Measurements from ENCODE around the gene SLC26A5. TPM values are rescaled to one million over a fixed set of nuclear protein-coding genes. Genes with fewer than 3 reads are reported as not detected.
A peak's percentile ranks its signal among the peaks of the same experiment; 100 is the strongest.

The SLC26A5 gene
- total RNA-seq, 2 donors from 2014 or later, result 0.35 to 0.53 TPM

DNA sequence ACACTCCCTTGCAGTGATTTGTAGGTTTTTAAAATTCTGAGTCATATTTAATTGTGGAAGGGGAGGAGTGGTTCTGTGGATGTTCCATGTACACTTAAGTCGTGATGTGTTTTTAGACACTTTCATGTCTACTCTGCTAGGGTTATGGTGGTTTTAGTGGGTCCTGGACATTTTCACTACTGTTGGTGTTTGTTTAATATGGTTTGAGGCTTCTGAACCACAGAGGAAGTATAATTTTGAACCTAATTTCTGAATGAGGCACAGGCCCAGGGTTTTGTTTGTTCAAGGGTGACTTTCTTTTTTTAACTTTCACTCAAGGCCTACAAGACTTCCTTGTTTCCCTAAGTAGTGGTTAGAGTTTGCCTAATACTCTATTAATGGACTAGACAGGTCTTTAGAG lies 13.3 kb downstream of the SLC26A5 start:
- DNase-seq, result no peak
- Histone ChIP-seq H3K27ac (ENCODE audit: low read depth, low read length) (no peak overlapping the region), H3K4me1 (ENCODE audit: control insufficient read depth, insufficient read depth, low read length) (no peaks in the 10 kb centered on the region), H3K27me3 (ENCODE audit: control insufficient read depth, insufficient read depth, low read length, poor library complexity, severe bottlenecking) (peaks cover 17% of the 10 kb centered on the region), H3K9ac (ENCODE audit: extremely low read depth, low read length, poor library complexity, severe bottlenecking) (no peak overlapping the region), H3K4me3 (ENCODE audit: low read length) (no peak overlapping the region), H3K9me3 (ENCODE audit: control insufficient read depth, low read length) (no peaks in the 10 kb centered on the region), H3K36me3 (ENCODE audit: control insufficient read depth, insufficient read depth, low read length) (no peaks in the 10 kb centered on the region)
- Mint-ChIP-seq H3K4me3 (no peak overlapping the region), H3K4me1 (no peaks in the 10 kb centered on the region), H3K27me3 (ENCODE audit: insufficient read depth) (peaks cover 16% of the 10 kb centered on the region), H3K36me3 (ENCODE audit: low read depth) (no peaks in the 10 kb centered on the region), H3K9me3 (peaks cover 2% of the 10 kb centered on the region), H3K27ac (no peak overlapping the region)
- TF ChIP-seq, protein P1, sequence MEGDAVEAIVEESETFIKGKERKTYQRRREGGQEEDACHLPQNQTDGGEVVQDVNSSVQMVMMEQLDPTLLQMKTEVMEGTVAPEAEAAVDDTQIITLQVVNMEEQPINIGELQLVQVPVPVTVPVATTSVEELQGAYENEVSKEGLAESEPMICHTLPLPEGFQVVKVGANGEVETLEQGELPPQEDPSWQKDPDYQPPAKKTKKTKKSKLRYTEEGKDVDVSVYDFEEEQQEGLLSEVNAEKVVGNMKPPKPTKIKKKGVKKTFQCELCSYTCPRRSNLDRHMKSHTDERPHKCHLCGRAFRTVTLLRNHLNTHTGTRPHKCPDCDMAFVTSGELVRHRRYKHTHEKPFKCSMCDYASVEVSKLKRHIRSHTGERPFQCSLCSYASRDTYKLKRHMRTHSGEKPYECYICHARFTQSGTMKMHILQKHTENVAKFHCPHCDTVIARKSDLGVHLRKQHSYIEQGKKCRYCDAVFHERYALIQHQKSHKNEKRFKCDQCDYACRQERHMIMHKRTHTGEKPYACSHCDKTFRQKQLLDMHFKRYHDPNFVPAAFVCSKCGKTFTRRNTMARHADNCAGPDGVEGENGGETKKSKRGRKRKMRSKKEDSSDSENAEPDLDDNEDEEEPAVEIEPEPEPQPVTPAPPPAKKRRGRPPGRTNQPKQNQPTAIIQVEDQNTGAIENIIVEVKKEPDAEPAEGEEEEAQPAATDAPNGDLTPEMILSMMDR (conservative IDR thresholded peaks at IDR 0.05), result no peak
- WGBS, 2 experiments (ENCODE audit: insufficient coverage in 1 of 2, insufficient read length in 1 of 2), result 63 to 90% methylated on average over 1 of the region's 1 CpG

DNA sequence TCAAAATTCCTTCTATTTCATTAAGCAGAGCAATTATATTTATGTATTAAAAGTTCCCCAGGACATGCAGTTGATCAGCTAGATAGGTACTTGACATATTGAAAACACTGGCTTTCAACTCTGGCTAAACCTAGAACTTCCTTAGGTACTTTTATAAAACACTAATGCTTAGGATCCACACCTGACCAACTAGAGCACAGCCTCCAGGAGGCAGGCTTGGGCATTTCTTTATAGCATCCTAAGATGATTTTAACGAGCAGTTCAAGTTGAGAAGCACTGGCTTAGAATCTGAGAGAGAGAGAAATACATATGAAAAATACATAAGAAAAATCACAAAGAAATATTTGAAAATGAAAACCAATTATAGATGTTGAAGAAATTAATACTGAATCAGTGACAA lies 20.8 kb downstream of the SLC26A5 start:
- Histone ChIP-seq H3K27me3 (ENCODE audit: control insufficient read depth, insufficient read depth, low read length, poor library complexity, severe bottlenecking) (no peaks in the 10 kb centered on the region), H3K4me3 (ENCODE audit: low read length) (no peak overlapping the region), H3K27ac (ENCODE audit: low read depth, low read length) (no peak overlapping the region), H3K9ac (ENCODE audit: extremely low read depth, low read length, poor library complexity, severe bottlenecking) (no peak overlapping the region), H3K36me3 (ENCODE audit: control insufficient read depth, insufficient read depth, low read length) (no peaks in the 10 kb centered on the region), H3K9me3 (ENCODE audit: control insufficient read depth, low read length) (no peaks in the 10 kb centered on the region), H3K4me1 (ENCODE audit: control insufficient read depth, insufficient read depth, low read length) (no peaks in the 10 kb centered on the region)
- WGBS, 2 experiments (ENCODE audit: insufficient coverage in 1 of 2, insufficient read length in 1 of 2), result 75% methylated on average over 1 of the region's 1 CpG; no CpG with 5 or more reads in 1 of the 2 experiments
- Mint-ChIP-seq H3K36me3 (ENCODE audit: low read depth) (no peaks in the 10 kb centered on the region), H3K4me3 (no peak overlapping the region), H3K4me1 (no peaks in the 10 kb centered on the region), H3K27ac (no peak overlapping the region), H3K9me3 (no peaks in the 10 kb centered on the region), H3K27me3 (ENCODE audit: insufficient read depth) (no peaks in the 10 kb centered on the region)
- peak; percentile 46 for DNase-seq
- TF ChIP-seq, protein P1 (conservative IDR thresholded peaks at IDR 0.05), result peak; percentile 62

DNA sequence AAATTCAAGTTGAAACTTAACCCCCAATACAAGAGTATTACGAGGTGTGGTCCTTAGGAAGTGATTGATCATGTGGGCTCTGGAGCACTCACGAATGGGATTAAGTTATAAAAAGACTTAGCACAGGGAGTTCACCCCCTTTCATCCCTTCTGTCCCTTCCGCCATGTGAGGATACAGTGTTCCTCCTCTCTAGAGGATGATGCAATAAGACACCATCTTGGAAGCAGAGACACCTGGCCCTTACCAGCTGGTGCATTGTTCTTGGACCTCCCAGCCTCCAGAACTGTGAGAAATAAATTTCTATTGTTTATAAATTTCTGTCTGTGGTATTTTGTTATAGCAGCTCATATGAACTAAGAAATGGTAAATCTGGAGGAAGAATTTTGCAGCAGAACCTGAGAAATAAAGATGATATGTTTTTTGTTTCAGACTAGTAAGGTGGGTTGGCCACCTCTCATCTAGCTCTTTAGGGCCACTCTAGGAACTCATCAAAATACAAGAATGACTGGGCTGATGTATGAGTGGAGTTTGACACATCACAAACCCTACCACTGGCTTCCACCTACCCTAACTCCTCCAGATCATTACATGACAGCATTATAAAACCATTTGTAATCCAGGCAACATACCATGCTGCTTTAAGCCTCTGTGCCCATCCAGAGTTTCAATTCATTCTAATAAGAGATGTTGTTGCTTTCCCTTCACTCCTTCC lies 22.4 kb downstream of the SLC26A5 start:
- 85 to 89% methylated on average over 3 of the region's 3 CpGs for WGBS, 2 experiments (ENCODE audit: insufficient coverage in 1 of 2, insufficient read length in 1 of 2)
- no peaks in the 10 kb centered on the region for H3K36me3 Mint-ChIP-seq (ENCODE audit: low read depth)
- H3K9me3 Mint-ChIP-seq, result no peaks in the 10 kb centered on the region
- no peak overlapping the region for H3K9ac ChIP-seq (ENCODE audit: extremely low read depth, low read length, poor library complexity, severe bottlenecking)
- H3K9me3 ChIP-seq (ENCODE audit: control insufficient read depth, low read length), result no peaks in the 10 kb centered on the region
- no peaks in the 10 kb centered on the region for H3K27me3 ChIP-seq (ENCODE audit: control insufficient read depth, insufficient read depth, low read length, poor library complexity, severe bottlenecking)
- no peak overlapping the region for H3K27ac Mint-ChIP-seq
- H3K4me1 ChIP-seq (ENCODE audit: control insufficient read depth, insufficient read depth, low read length), result no peaks in the 10 kb centered on the region
- H3K27ac ChIP-seq (ENCODE audit: low read depth, low read length), result no peak overlapping the region
- no peaks in the 10 kb centered on the region for H3K36me3 ChIP-seq (ENCODE audit: control insufficient read depth, insufficient read depth, low read length)
- no peaks in the 10 kb centered on the region for H3K27me3 Mint-ChIP-seq (ENCODE audit: insufficient read depth)
- no peak overlapping the region for H3K4me3 ChIP-seq (ENCODE audit: low read length)
- TF ChIP-seq, protein P1 (conservative IDR thresholded peaks at IDR 0.05), result no peak
- no peaks in the 10 kb centered on the region for H3K4me1 Mint-ChIP-seq
- DNase-seq, result no peak
- no peak overlapping the region for H3K4me3 Mint-ChIP-seq
